Uterus (tissue), 2 donors: ENCODE results near the gene AFAP1L1.

Source experiments
- CTCF ChIP-seq, 4 experiments: fragments of 200-600 bp in 2 of 4; fragments of 450-650 bp in 2 of 4; sonication (generic) in 2 of 4; IDR thresholded peaks; one replicate each; pipeline ENCODE4 v1.5.1; 2016 to 2019; ENCODE audit warnings: antibody characterized with exemption in 4 of 4, mild to moderate bottlenecking in 2 of 4, moderate library complexity in 1 of 4
- POLR2A ChIP-seq, 2 donors: fragments of 450-650 bp; IDR thresholded peaks; one replicate each; pipeline ENCODE4 v1.6.1; 2016; ENCODE audit warnings: antibody characterized with exemption in 2 of 2, mild to moderate bottlenecking in 1 of 2, moderate library complexity in 1 of 2

- TF ChIP-seq CTCF (IDR thresholded peaks at IDR 0.05) (no peak), POLR2A (IDR thresholded peaks at IDR 0.05) (no peak)
Measured at GRCh38 chr5:149323210-149323609, 51.6 kb downstream of the AFAP1L1 start.
